Measurements from ENCODE around the gene TFCP2. TPM values are rescaled to one million over a fixed set of nuclear protein-coding genes. Genes with fewer than 3 reads are reported as not detected.

Gene TFCP2
- total RNA-seq, 1 donor: 7.8 TPM

- no peak for DNase-seq (ENCODE audit: low read depth)
- H3K4me3 ChIP-seq (ENCODE audit: low read depth, low read length): no peak overlapping the region
- TF ChIP-seq CTCF (IDR thresholded peaks at IDR 0.05; ENCODE audit: insufficient read depth, low read depth, low read length): no peak
These were observed 16.9 kb upstream of the TFCP2 start for GRCh38 chr12:51189790-51190355.

DNA sequence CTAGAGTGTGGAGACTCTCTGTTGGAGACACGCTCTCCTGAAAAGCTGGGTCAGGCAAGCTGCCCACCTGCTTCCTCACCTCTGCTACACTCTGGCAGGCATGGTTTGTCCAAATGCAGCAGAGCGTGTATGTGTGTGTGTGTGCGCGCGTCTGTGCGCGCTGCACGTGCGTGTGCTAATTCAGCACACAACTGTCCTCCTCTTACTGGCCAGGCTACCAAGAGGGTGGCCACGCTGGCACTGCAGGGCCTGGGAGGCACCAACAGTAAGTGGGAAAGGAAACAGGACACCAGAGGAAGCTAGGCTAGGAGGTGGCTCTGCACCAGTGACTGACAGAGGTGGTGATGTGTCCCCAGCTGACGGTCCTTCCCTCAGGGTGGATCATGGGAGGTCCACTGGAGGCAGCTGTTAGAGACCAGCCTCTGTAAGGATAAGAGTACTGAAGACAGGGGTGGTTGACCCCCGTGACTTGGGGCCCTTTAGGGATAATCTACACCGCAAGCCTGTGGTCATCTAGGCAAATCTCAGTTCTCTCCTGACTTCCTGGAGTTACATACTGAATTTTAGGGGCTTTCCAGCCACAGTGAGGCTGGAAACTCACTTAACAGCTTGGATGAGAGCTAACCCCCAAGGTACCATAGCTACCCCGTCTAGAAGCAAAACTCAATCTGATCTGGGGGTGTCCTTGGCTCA, 15.6 kb upstream of the TFCP2 start:
- H3K4me3 ChIP-seq (ENCODE audit: low read depth, low read length): no peak overlapping the region
- DNase-seq (ENCODE audit: low read depth): no peak
- no peak for TF ChIP-seq CTCF (IDR thresholded peaks at IDR 0.05; ENCODE audit: insufficient read depth, low read depth, low read length)

- no peak for TF ChIP-seq CTCF (IDR thresholded peaks at IDR 0.05; ENCODE audit: insufficient read depth, low read depth, low read length)
- no peak for DNase-seq (ENCODE audit: low read depth)
- no peak overlapping the region for H3K4me3 ChIP-seq (ENCODE audit: low read depth, low read length)
These were observed 14.5 kb upstream of the TFCP2 start for GRCh38 chr12:51187370-51187987.

GRCh38 chr12:51186465-51187085, 13.6 kb upstream of the TFCP2 start:
- no peak for TF ChIP-seq CTCF (IDR thresholded peaks at IDR 0.05; ENCODE audit: insufficient read depth, low read depth, low read length)

GRCh38 chr12:51185171-51185717, 12.3 kb upstream of the TFCP2 start:
- H3K4me3 ChIP-seq (ENCODE audit: low read depth, low read length): no peak overlapping the region
- DNase-seq (ENCODE audit: low read depth): no peak
- TF ChIP-seq CTCF (IDR thresholded peaks at IDR 0.05; ENCODE audit: insufficient read depth, low read depth, low read length): no peak

More at GRCh38 chr12:51186465-51187085, 13.6 kb upstream of the TFCP2 start:
- no peak overlapping the region for H3K4me3 ChIP-seq (ENCODE audit: low read depth, low read length)
- no peak for DNase-seq (ENCODE audit: low read depth)

DNA sequence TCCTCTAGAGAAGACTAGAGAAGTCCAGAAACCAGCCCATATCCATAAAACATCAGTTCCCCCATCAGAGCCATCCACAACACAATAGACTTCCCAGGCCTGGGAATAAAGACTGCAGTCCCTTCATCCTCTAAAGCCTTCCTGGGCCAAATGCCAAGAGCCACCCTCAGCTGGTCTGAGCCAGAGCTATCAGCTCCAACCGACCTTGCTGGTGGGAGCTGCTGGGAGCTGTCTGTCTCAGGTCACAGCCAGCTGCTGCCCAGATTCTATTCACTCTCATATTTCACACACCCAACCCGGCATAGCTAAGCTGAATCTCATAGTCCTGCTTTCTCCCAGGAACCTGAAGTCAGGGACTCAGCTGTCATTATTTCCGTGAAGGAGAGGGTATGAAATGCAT, 10.9 kb upstream of the TFCP2 start:
- DNase-seq (ENCODE audit: low read depth): peak; percentile 40
- H3K4me3 ChIP-seq (ENCODE audit: low read depth, low read length): no peak overlapping the region
- TF ChIP-seq CTCF (IDR thresholded peaks at IDR 0.05; ENCODE audit: insufficient read depth, low read depth, low read length): no peak
